K562 (cell line): ENCODE measurements around the gene SLC17A6. TPM values are rescaled to one million over a fixed set of nuclear protein-coding genes. Genes with fewer than 3 reads are reported as not detected.

Experiments
- ARID4B ChIP-seq: sonication (generic); formaldehyde crosslinking; IDR thresholded peaks from 2 replicates; pipeline ENCODE4 v1.8.0; 2022; ENCODE audit warnings: mild to moderate bottlenecking, missing genetic modification reagents
- CREB3L1 ChIP-seq: fragments of 450-650 bp; IDR thresholded peaks from 2 replicates; pipeline ENCODE4 v1.6.1; 2014; ENCODE audit warnings: low read depth, mild to moderate bottlenecking, moderate library complexity, borderline replicate concordance
- ELF4 ChIP-seq: fragments of 450-650 bp; formaldehyde crosslinking; IDR thresholded peaks from 2 replicates; pipeline ENCODE4 v1.4.0; 2022; ENCODE audit warnings: missing genetic modification characterization
- HMGXB4 ChIP-seq: sonication (generic); formaldehyde crosslinking; IDR thresholded peaks from 2 replicates; pipeline ENCODE4 v1.8.1; 2023; ENCODE audit warnings: mild to moderate bottlenecking, missing genetic modification reagents
- PHB ChIP-seq: fragments of 250-450 bp; sonication (Bioruptor Pico); IDR thresholded peaks from 2 replicates; pipeline ENCODE4 v1.5.0; 2021
- polyA plus RNA-seq, 8 experiments: library from polyadenylated mRNA; depleted of rRNA in 4 of 8; stranded (reverse) in 5 of 8; unstranded in 3 of 8; fragments of >200 nt; fragmentation: Nextera tagmentation in 2 of 8; fragmentation: Illumina TruSeq in 1 of 8; extraction: Ambion mirVana in 2 of 8; extraction: Trizol in 1 of 8; gene quantifications; 2 replicates each; pipeline versions ENCODE4 v1.2.1 to v1.2.3, GENCODE V29; 2011 to 2014; ENCODE audit warnings: inconsistent platforms in 1 of 8, missing spikeins in 1 of 8
- total RNA-seq, 7 experiments: library from RNA; depleted of rRNA in 6 of 7; stranded (reverse); fragments of >200 nt in 6 of 7; fragmentation: Illumina TruSeq in 2 of 7; extraction: Trizol in 2 of 7; gene quantifications; 2 replicates each; pipeline versions ENCODE4 v1.2.1 to v1.2.3, GENCODE V29; 2011 to 2021; ENCODE audit warnings: low replicate concordance in 1 of 7

The SLC17A6 gene
- total and polyA plus RNA-seq, 9 of the 15 experiments (the other 6 are each of a cell fraction or from before 2014, with no cell fraction given), result not detected

GRCh38 chr11:22347857-22348487 lies 9.8 kb downstream of the SLC17A6 start (continued):
- TF ChIP-seq ARID4B (CRISPR knock-in tag), result no peak
- TF ChIP-seq HMGXB4, result no peak
- TF ChIP-seq ELF4, result no peak
- no peak for TF ChIP-seq PHB (CRISPR knock-in tag)
- no peak for TF ChIP-seq CREB3L1
